ENCODE data around the gene OR11H7.
"Not testable (repeated sequence)": the region's sequence is repeated elsewhere in the genome, so short reads cannot be mapped to it uniquely, and the experiment has no call there.

OR11H7 gene

DNA sequence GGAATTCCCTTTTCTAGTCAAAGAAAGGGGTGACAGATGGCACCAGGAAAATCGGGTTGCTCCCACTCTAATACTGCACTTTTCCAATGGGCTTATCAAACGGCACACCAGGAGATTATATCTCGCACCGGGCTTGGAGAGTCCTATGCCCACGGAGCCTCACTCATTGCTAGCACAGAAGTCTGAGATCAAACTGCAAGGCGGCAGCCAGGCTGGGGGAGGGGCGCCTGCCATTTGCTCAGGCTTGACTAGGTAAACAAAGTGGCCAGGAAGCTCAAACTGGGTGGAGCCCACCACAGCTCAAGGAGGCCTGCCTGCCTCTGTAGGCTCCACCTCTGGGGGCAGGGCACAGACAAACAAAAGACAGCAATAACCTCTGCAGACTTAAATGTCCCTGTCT lies 51.5 kb downstream of the OR11H7 start:
- not testable (repeated sequence) for DNase-seq
